Measurements from ENCODE around the gene TNFSF13B. TPM values are rescaled to one million over a fixed set of nuclear protein-coding genes. Genes with fewer than 3 reads are reported as not detected.

TNFSF13B gene
- total RNA-seq, 4 donors from 2014 or later = 0.38 to 2.5 (median 0.69) TPM

GRCh38 chr13:108325863-108326262 lies 56.3 kb downstream of the TNFSF13B start:
- TF ChIP-seq POLR2A (IDR thresholded peaks at IDR 0.05) = no peak
- TF ChIP-seq, protein P1, sequence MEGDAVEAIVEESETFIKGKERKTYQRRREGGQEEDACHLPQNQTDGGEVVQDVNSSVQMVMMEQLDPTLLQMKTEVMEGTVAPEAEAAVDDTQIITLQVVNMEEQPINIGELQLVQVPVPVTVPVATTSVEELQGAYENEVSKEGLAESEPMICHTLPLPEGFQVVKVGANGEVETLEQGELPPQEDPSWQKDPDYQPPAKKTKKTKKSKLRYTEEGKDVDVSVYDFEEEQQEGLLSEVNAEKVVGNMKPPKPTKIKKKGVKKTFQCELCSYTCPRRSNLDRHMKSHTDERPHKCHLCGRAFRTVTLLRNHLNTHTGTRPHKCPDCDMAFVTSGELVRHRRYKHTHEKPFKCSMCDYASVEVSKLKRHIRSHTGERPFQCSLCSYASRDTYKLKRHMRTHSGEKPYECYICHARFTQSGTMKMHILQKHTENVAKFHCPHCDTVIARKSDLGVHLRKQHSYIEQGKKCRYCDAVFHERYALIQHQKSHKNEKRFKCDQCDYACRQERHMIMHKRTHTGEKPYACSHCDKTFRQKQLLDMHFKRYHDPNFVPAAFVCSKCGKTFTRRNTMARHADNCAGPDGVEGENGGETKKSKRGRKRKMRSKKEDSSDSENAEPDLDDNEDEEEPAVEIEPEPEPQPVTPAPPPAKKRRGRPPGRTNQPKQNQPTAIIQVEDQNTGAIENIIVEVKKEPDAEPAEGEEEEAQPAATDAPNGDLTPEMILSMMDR (IDR thresholded peaks at IDR 0.05) = no peak
- H3K4me3 ChIP-seq (ENCODE audit: low read depth, poor library complexity, severe bottlenecking) = no peak overlapping the region
- no peak for DNase-seq (ENCODE audit: low spot score in 2 of 2)
- intact Hi-C loops (cut with DNase I; ENCODE audit: low total_unique reads) = loop anchor here (10.0 kb wide), 1 partner anchor 569 kb away; no protein-coding TSS in a partner anchor

- intact Hi-C loops (cut with DNase I; ENCODE audit: low total_unique reads) = loop anchor here (10.0 kb wide), 1 partner anchor 568 kb away; no protein-coding TSS in a partner anchor
These were observed 56.8 kb downstream of the TNFSF13B start for GRCh38 chr13:108326309-108326708.

GRCh38 chr13:108328848-108329247 lies 59.3 kb downstream of the TNFSF13B start:
- 80 to 100% methylated on average over 1 of the region's 1 CpG for WGBS, 2 donors
- intact Hi-C loops (cut with DNase I; ENCODE audit: low total_unique reads) = loop anchor here (10.0 kb wide), 1 partner anchor 566 kb away; no protein-coding TSS in a partner anchor

More at GRCh38 chr13:108326309-108326708, 56.8 kb downstream of the TNFSF13B start:
- DNase-seq (ENCODE audit: low spot score in 2 of 2) = no peak
- no peak overlapping the region for H3K4me3 ChIP-seq (ENCODE audit: low read depth, poor library complexity, severe bottlenecking)
- TF ChIP-seq, protein P1 (IDR thresholded peaks at IDR 0.05) = no peak
- WGBS, 2 donors = 63 to 66% methylated on average over 6 of the region's 6 CpGs

DNA sequence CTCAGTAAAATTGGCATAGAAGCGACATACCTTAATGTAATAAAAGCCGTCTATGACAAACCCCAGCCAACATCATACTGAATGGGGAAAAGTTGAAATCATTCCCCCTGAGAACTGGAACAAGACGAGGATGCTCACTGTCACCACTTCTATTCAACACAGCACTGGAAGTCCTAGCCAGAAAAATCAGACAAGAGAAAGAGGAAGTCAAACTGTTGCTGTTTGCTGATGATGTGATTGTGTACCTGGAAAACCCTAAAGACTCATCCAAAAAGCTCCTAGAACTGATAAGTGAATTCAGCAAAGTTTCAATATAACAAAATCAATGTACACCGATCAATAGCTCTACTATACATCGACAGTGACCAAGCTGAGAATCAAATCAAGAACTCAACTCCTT lies 63.3 kb downstream of the TNFSF13B start:
- intact Hi-C loops (cut with DNase I; ENCODE audit: low total_unique reads) = no loop called here
- no peak for TF ChIP-seq POLR2A (IDR thresholded peaks at IDR 0.05)
- TF ChIP-seq, protein P1 (IDR thresholded peaks at IDR 0.05) = no peak
- no peak overlapping the region for H3K4me3 ChIP-seq (ENCODE audit: low read depth, poor library complexity, severe bottlenecking)
- 67 to 68% methylated on average over 5 of the region's 5 CpGs for WGBS, 2 donors
- DNase-seq (ENCODE audit: low spot score in 2 of 2) = no peak

More at GRCh38 chr13:108328848-108329247, 59.3 kb downstream of the TNFSF13B start:
- no peak overlapping the region for H3K4me3 ChIP-seq (ENCODE audit: low read depth, poor library complexity, severe bottlenecking)
- no peak for DNase-seq (ENCODE audit: low spot score in 2 of 2)
- TF ChIP-seq POLR2A (IDR thresholded peaks at IDR 0.05) = no peak
- TF ChIP-seq, protein P1 (IDR thresholded peaks at IDR 0.05) = no peak

GRCh38 chr13:108342369-108343289 lies 73.1 kb downstream of the TNFSF13B start:
- no peak for DNase-seq (ENCODE audit: low spot score in 2 of 2)
- H3K4me3 ChIP-seq (ENCODE audit: low read depth, poor library complexity, severe bottlenecking) = no peak overlapping the region
- no peak for TF ChIP-seq POLR2A (IDR thresholded peaks at IDR 0.05)
- TF ChIP-seq, protein P1 (IDR thresholded peaks at IDR 0.05) = no peak
- WGBS, 2 donors = 50 to 63% methylated on average over 7 of the region's 7 CpGs
- intact Hi-C loops (cut with DNase I; ENCODE audit: low total_unique reads) = no loop called here
